ENCODE data around the gene PHLDB3. TPM values are rescaled to one million over a fixed set of nuclear protein-coding genes. Genes with fewer than 3 reads are reported as not detected.
"Not testable (repeated sequence)": the region's sequence is repeated elsewhere in the genome, so short reads cannot be mapped to it uniquely, and the experiment has no call there.

The PHLDB3 gene
- total RNA-seq, 1 donor from 2014 or later, result 14.3 TPM

DNA sequence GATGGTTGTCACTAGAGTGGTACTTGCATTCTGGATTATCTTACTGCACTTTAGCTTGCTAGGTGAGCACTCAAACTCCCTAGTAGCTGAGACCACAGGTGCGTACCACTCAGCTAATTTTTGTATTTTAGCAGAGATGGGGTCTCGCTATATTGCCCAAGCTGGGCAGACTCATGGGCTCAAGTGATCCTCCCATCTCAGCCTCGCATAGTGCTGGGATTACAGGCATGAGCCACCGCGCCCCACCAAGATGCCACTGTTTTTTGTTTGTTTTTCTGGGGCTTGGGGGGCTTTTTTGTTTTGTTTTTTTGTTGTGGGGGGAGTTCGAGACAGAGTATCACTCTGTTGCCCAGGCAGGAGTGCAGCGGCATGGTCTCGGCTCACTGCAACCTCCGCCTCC, 56.9 kb downstream of the PHLDB3 start:
- Mint-ChIP-seq H3K27me3 (ENCODE audit: low read depth) (peaks cover 29% of the 10 kb centered on the region), H3K4me1 (peaks cover 5% of the 10 kb centered on the region), H3K4me3 (no peak overlapping the region), H3K27ac (ENCODE audit: unreplicated experiment) (no peak overlapping the region), H3K9me3 (peaks cover 7% of the 10 kb centered on the region), H3K36me3 (ENCODE audit: low read depth) (no peaks in the 10 kb centered on the region)
- TF ChIP-seq, protein P1, sequence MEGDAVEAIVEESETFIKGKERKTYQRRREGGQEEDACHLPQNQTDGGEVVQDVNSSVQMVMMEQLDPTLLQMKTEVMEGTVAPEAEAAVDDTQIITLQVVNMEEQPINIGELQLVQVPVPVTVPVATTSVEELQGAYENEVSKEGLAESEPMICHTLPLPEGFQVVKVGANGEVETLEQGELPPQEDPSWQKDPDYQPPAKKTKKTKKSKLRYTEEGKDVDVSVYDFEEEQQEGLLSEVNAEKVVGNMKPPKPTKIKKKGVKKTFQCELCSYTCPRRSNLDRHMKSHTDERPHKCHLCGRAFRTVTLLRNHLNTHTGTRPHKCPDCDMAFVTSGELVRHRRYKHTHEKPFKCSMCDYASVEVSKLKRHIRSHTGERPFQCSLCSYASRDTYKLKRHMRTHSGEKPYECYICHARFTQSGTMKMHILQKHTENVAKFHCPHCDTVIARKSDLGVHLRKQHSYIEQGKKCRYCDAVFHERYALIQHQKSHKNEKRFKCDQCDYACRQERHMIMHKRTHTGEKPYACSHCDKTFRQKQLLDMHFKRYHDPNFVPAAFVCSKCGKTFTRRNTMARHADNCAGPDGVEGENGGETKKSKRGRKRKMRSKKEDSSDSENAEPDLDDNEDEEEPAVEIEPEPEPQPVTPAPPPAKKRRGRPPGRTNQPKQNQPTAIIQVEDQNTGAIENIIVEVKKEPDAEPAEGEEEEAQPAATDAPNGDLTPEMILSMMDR (conservative IDR thresholded peaks at IDR 0.05), result no peak
- DNase-seq (ENCODE audit: low read depth, low spot score), result no peak

DNA sequence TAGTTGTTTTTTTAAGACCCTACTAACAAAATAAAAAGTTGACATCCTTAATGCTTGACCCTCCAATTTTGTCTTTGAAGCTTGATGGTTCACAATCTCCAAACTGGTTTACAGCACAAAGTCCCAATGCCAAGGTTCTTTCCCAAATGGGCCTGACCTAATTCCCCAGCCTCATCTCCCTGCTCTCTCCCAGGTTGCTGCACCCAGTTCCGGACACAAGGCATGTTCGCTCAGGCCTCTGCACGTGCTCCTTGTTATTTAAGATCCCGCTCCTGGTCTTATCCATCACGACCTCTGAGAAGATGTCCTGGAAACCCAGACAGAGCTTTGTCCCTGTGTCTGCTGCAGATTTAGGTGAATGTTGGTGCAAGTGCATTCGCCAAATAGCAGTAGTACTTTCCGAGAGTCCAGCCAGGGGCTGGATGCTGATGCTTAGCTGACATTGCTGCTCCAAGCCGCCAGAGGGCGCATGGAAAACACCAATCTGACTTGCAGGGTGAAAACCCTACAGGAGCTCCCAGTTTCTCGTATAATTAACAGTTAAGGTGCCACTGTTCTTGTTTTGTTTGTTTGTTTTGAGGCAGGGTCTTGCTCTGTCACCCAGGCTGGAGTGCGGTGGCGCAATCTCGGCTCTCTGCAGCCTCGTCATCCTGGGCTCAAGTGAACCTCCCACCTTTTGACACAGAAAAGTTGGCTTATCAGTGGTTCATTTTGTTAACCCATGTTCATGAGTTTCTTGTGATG, 57.6 kb downstream of the PHLDB3 start:
- Mint-ChIP-seq H3K4me1 (peaks cover 5% of the 10 kb centered on the region), H3K9me3 (peaks cover 2% of the 10 kb centered on the region), H3K36me3 (ENCODE audit: low read depth) (no peaks in the 10 kb centered on the region), H3K27me3 (ENCODE audit: low read depth) (peaks cover 28% of the 10 kb centered on the region), H3K27ac (ENCODE audit: unreplicated experiment) (peak overlapping the region; percentile 57), H3K4me3 (no peak overlapping the region)
- TF ChIP-seq, protein P1 (conservative IDR thresholded peaks at IDR 0.05), result peak; percentile 95
- DNase-seq (ENCODE audit: low read depth, low spot score), result peak; percentile 79

DNA sequence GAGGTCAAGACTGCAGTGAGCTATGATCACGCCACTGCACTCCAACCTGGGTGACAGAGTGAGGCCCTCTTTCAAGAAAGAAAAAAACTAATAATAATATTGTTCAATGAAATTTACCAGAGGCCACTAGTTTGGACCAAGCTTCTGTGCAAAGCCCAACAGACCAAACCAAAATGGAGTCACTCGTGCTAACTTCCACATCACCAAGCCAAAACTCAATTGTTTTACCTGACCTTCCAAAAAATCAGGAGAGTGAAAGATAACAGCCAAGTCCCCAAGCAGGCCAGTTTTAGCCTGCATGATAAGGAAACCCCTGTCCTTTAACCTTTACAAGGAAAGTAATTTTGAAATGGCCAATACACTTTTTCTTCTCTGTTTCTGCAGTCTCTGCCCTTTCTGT, 59.1 kb downstream of the PHLDB3 start:
- Mint-ChIP-seq H3K36me3 (ENCODE audit: low read depth) (no peaks in the 10 kb centered on the region), H3K27ac (ENCODE audit: unreplicated experiment) (no peak overlapping the region), H3K4me3 (no peak overlapping the region), H3K4me1 (peaks cover 5% of the 10 kb centered on the region), H3K27me3 (ENCODE audit: low read depth) (peaks cover 40% of the 10 kb centered on the region), H3K9me3 (no peaks in the 10 kb centered on the region)
- TF ChIP-seq, protein P1 (conservative IDR thresholded peaks at IDR 0.05), result no peak
- DNase-seq (ENCODE audit: low read depth, low spot score), result no peak

DNA sequence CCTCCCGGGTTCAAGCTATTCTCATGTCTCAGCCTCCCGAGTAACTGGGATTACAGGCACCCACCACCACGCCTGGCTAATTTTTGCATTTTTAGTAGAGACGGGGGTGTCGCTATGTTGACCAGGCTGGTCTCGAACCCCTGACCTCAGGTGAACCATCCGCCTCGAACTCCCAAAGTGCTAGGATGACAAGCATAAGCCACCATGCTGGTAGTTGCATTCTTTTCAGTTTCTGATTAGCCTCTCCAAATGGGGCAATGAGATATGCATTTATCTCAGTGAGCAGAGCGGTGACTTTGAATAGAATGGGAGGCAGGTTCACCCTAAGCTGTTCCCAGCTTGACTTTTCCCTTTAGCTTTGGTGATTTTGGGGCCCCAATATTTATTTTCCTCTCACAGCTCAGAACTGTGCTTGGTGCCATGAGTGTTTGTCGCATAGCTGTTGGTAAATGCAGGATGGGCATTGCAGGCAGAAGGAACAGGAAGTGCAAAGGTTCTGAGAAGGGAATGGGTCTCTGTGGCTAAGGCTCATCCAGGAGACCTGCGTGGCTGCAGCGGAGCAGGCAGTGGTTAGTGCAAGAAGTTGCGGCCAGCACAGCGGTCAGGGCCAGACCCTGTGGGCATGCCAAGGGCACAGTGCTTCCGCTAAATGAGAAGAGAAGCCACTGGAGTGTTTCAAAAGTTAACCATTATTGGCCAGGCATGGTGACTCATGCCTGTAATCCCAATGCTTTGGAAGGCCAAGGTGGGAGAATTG, 59.8 kb downstream of the PHLDB3 start:
- no peaks in the 10 kb centered on the region for H3K9me3 Mint-ChIP-seq
- peaks cover 44% of the 10 kb centered on the region for H3K27me3 Mint-ChIP-seq (ENCODE audit: low read depth)
- H3K4me1 Mint-ChIP-seq, result peaks cover 5% of the 10 kb centered on the region
- TF ChIP-seq, protein P1 (conservative IDR thresholded peaks at IDR 0.05), result no peak
- H3K4me3 Mint-ChIP-seq, result no peak overlapping the region
- DNase-seq (ENCODE audit: low read depth, low spot score), result no peak
- H3K27ac Mint-ChIP-seq (ENCODE audit: unreplicated experiment), result no peak overlapping the region
- H3K36me3 Mint-ChIP-seq (ENCODE audit: low read depth), result no peaks in the 10 kb centered on the region

DNA sequence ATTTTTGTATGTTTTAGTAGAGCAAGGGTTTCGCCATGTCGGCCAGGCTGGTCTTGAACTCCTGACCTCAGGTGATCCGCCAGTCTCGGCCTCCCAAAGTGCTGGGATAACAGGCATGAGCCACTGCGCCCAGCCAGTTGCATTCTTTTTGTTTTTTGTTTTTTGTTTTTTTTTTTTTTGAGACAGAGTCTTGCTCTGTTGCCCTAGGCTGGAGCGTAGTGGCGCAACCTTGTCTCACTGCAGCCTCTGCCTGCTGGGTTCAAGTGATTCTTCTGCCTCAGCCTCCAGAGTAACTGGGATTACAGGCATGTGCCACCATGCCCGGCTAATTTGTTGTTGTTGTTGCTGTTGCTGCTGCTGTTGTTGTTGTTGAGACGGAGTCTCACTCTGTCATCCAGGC, 60.5 kb downstream of the PHLDB3 start:
- H3K4me1 Mint-ChIP-seq; H3K27ac Mint-ChIP-seq (ENCODE audit: unreplicated experiment); H3K36me3 Mint-ChIP-seq (ENCODE audit: low read depth); DNase-seq (ENCODE audit: low read depth, low spot score); H3K4me3 Mint-ChIP-seq; H3K9me3 Mint-ChIP-seq: not testable (repeated sequence)
- H3K27me3 Mint-ChIP-seq (ENCODE audit: low read depth), result peaks cover 48% of the 10 kb centered on the region

DNA sequence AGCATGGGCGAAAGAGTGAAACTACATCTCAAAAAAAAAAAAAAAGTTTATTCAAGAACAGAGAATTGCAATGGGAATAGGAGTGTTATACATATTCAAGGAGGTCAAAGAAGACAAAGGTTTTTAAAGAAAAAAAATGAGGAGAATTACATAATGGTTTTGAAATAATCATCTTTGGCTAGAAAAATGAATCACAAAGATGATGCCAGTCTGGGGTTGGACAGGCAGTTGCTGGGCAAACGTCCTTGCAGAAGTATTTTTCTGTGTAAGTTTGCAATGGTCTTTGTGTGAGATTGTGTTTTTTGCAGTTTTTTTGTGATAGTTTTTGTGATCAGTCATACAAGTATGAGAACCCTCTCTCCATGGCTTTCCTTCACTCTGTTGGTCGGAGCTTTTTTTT, 62.8 kb downstream of the PHLDB3 start:
- TF ChIP-seq, protein P1 (conservative IDR thresholded peaks at IDR 0.05), result no peak
- Mint-ChIP-seq H3K4me3 (no peak overlapping the region), H3K36me3 (ENCODE audit: low read depth) (no peaks in the 10 kb centered on the region), H3K9me3 (no peaks in the 10 kb centered on the region), H3K27ac (ENCODE audit: unreplicated experiment) (no peak overlapping the region), H3K27me3 (ENCODE audit: low read depth) (peaks cover 54% of the 10 kb centered on the region), H3K4me1 (no peaks in the 10 kb centered on the region)
- no peak for DNase-seq (ENCODE audit: low read depth, low spot score)

All from neural crest cell (in vitro differentiated cells).